SK-N-SH treated with all-trans-retinoic acid at 6 μM for 48 hours (cell line): Measurements from ENCODE around the gene KANSL2.

Experiments used
- ATAC-seq: fragments of 200-7000 bp; cut with Tn5 transposase; 3 replicates; pipeline ENCODE4 v1.9.1; 2020; ENCODE audit warnings: mild to moderate bottlenecking, moderate library complexity
- ARNTL ChIP-seq: fragments of 450-650 bp; formaldehyde crosslinking; IDR thresholded peaks from 2 replicates; pipeline ENCODE4 v1.5.0; 2020; ENCODE audit warnings: low read depth, mild to moderate bottlenecking, moderate library complexity, borderline replicate concordance
- BACH2 ChIP-seq: fragments of 250-450 bp; sonication (Bioruptor Pico); IDR thresholded peaks from 2 replicates; pipeline ENCODE4 v1.9.0; 2021; ENCODE audit warnings: mild to moderate bottlenecking, borderline replicate concordance
- ESRRG ChIP-seq: fragments of 250-450 bp; sonication (Bioruptor Pico); IDR thresholded peaks from 2 replicates; pipeline ENCODE4 v1.6.1; 2021; ENCODE audit warnings: mild to moderate bottlenecking
- GLIS3 ChIP-seq: fragments of 250-450 bp; sonication (Bioruptor Pico); IDR thresholded peaks from 2 replicates; pipeline ENCODE4 v1.5.0; 2020; ENCODE audit warnings: mild to moderate bottlenecking, moderate library complexity
- ISL1 ChIP-seq: fragments of 250-450 bp; sonication (Bioruptor Pico); IDR thresholded peaks from 2 replicates; pipeline ENCODE4 v2.1.2; 2022; ENCODE audit warnings: mild to moderate bottlenecking, moderate library complexity
- OSR1 ChIP-seq: fragments of 250-450 bp; sonication (Bioruptor Pico); IDR thresholded peaks from 2 replicates; pipeline ENCODE4 v1.8.0; 2022; ENCODE audit warnings: moderate library complexity, mild to moderate bottlenecking, inconsistent platforms
- PPARA ChIP-seq: fragments of 250-450 bp; sonication (Bioruptor Pico); IDR thresholded peaks from 2 replicates; pipeline ENCODE4 v1.5.0; 2020; ENCODE audit warnings: mild to moderate bottlenecking, borderline replicate concordance
- SNAI2 ChIP-seq: fragments of 250-450 bp; sonication (Bioruptor Pico); IDR thresholded peaks from 2 replicates; pipeline ENCODE4 v1.5.0; 2020; ENCODE audit warnings: mild to moderate bottlenecking, moderate library complexity
- TCF4 ChIP-seq: fragments of 250-450 bp; sonication (Bioruptor Pico); IDR thresholded peaks from 2 replicates; pipeline ENCODE4 v1.8.0; 2021; ENCODE audit warnings: mild to moderate bottlenecking, moderate library complexity, borderline replicate concordance
- TOX ChIP-seq: fragments of 250-450 bp; sonication (Bioruptor Pico); IDR thresholded peaks from 2 replicates; pipeline ENCODE4 v1.8.0; 2021; ENCODE audit warnings: mild to moderate bottlenecking, moderate library complexity, borderline replicate concordance
- ZC3H10 ChIP-seq: fragments of 250-450 bp; sonication (Bioruptor Pico); IDR thresholded peaks from 2 replicates; pipeline ENCODE4 v1.5.1; 2021; ENCODE audit warnings: mild to moderate bottlenecking, moderate library complexity
- ZFP3 ChIP-seq: fragments of 250-450 bp; sonication (Bioruptor Pico); IDR thresholded peaks from 2 replicates; pipeline ENCODE4 v1.5.0; 2020; ENCODE audit warnings: mild to moderate bottlenecking, moderate library complexity
- ZFP30 ChIP-seq: fragments of 450-650 bp; formaldehyde crosslinking; IDR thresholded peaks from 2 replicates; pipeline ENCODE4 v1.5.0; 2022; ENCODE audit warnings: mild to moderate bottlenecking, moderate library complexity
- ZNF565 ChIP-seq: fragments of 450-650 bp; formaldehyde crosslinking; conservative IDR thresholded peaks from 2 replicates; pipeline ENCODE4 v1.5.0; 2020; ENCODE audit warnings: low read depth, mild to moderate bottlenecking, moderate library complexity
- ZNF70 ChIP-seq: fragments of 450-650 bp; formaldehyde crosslinking; IDR thresholded peaks from 2 replicates; pipeline ENCODE4 v1.5.0; 2020; ENCODE audit warnings: mild to moderate bottlenecking, moderate library complexity
- ZNF8 ChIP-seq: fragments of 450-650 bp; formaldehyde crosslinking; IDR thresholded peaks from 2 replicates; pipeline ENCODE4 v1.5.0; 2020; ENCODE audit warnings: mild to moderate bottlenecking, moderate library complexity
- TF ChIP-seq, protein P1 (sequence below): fragments of 250-450 bp; sonication (Bioruptor Pico); IDR thresholded peaks from 2 replicates; pipeline ENCODE4 v1.8.0; 2021; ENCODE audit warnings: low read depth, mild to moderate bottlenecking, moderate library complexity, borderline replicate concordance
- TF ChIP-seq, protein P2 (sequence below): fragments of 250-450 bp; sonication (Bioruptor Pico); IDR thresholded peaks from 2 replicates; pipeline ENCODE4 v1.5.1; 2020; ENCODE audit warnings: low read depth, mild to moderate bottlenecking, moderate library complexity
- TF ChIP-seq, protein P3 (sequence below): fragments of 250-450 bp; sonication (Bioruptor Pico); IDR thresholded peaks from 2 replicates; pipeline ENCODE4 v1.8.0; 2020; ENCODE audit warnings: mild to moderate bottlenecking, moderate library complexity, borderline replicate concordance
- TF ChIP-seq, protein P4 (sequence below): fragments of 250-450 bp; sonication (Bioruptor Pico); IDR thresholded peaks from 2 replicates; pipeline ENCODE4 v1.5.1; 2021; ENCODE audit warnings: mild to moderate bottlenecking, moderate library complexity

The KANSL2 gene

DNA sequence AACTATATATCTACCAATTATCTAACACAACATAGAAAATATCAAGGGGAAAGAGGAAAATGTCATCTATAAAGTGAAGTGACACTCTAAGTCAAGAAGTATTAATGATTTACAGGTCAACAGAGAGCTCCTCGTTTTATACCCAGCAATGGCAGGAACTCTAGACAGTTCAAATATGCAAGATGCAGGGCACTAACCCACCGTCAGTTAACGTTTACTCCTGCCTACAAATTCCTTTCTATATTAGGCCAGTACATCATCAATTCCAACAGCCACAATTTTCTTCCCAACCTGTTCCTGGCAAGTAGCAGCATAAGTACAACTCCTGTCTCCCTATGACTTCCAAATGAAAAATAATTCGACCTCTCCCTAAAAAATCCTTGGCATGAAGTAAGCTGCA is 9.0 kb upstream of the KANSL2 start:
- TF ChIP-seq BACH2 (CRISPR knock-in tag) (no peak), OSR1 (CRISPR knock-in tag) (no peak), SNAI2 (CRISPR knock-in tag) (no peak), ZC3H10 (CRISPR knock-in tag) (no peak), ZNF565 (CRISPR knock-in tag) (no peak), ZNF70 (CRISPR knock-in tag) (no peak), ZNF8 (CRISPR knock-in tag) (no peak), ZFP3 (CRISPR knock-in tag) (no peak)
- TF ChIP-seq, protein P1, sequence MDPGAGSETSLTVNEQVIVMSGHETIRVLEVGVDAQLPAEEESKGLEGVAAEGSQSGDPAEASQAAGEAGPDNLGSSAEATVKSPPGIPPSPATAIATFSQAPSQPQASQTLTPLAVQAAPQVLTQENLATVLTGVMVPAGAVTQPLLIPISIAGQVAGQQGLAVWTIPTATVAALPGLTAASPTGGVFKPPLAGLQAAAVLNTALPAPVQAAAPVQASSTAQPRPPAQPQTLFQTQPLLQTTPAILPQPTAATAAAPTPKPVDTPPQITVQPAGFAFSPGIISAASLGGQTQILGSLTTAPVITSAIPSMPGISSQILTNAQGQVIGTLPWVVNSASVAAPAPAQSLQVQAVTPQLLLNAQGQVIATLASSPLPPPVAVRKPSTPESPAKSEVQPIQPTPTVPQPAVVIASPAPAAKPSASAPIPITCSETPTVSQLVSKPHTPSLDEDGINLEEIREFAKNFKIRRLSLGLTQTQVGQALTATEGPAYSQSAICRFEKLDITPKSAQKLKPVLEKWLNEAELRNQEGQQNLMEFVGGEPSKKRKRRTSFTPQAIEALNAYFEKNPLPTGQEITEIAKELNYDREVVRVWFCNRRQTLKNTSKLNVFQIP (CRISPR knock-in tag): no peak
- TF ChIP-seq, protein P2, sequence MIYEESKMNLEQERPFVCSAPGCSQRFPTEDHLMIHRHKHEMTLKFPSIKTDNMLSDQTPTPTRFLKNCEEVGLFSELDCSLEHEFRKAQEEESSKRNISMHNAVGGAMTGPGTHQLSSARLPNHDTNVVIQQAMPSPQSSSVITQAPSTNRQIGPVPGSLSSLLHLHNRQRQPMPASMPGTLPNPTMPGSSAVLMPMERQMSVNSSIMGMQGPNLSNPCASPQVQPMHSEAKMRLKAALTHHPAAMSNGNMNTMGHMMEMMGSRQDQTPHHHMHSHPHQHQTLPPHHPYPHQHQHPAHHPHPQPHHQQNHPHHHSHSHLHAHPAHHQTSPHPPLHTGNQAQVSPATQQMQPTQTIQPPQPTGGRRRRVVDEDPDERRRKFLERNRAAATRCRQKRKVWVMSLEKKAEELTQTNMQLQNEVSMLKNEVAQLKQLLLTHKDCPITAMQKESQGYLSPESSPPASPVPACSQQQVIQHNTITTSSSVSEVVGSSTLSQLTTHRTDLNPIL (CRISPR knock-in tag): no peak
- TF ChIP-seq, protein P3, sequence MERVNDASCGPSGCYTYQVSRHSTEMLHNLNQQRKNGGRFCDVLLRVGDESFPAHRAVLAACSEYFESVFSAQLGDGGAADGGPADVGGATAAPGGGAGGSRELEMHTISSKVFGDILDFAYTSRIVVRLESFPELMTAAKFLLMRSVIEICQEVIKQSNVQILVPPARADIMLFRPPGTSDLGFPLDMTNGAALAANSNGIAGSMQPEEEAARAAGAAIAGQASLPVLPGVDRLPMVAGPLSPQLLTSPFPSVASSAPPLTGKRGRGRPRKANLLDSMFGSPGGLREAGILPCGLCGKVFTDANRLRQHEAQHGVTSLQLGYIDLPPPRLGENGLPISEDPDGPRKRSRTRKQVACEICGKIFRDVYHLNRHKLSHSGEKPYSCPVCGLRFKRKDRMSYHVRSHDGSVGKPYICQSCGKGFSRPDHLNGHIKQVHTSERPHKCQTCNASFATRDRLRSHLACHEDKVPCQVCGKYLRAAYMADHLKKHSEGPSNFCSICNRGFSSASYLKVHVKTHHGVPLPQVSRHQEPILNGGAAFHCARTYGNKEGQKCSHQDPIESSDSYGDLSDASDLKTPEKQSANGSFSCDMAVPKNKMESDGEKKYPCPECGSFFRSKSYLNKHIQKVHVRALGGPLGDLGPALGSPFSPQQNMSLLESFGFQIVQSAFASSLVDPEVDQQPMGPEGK: no peak
- ATAC-seq: no peak

DNA sequence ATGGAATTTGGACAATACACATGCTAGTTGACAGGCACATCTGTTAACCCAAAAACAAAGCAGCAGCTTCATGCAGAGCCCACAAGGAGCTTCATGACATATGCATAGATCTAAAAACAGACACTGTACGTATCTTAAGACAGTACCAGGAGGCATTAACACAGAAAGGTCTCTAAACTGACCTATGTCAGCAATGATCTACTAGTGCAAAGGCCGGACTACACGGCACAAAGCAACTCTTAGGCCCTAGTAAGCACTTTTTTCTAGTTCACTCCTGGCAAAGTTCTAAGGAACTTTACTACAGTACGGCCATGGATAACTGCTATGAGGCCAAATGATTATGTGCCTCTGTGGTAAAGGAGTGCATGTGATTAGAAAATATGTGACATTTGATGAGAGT is 8.4 kb upstream of the KANSL2 start:
- no peak for ATAC-seq
- TF ChIP-seq OSR1 (CRISPR knock-in tag) (no peak), ISL1 (CRISPR knock-in tag) (no peak), GLIS3 (CRISPR knock-in tag) (no peak), ZNF70 (CRISPR knock-in tag) (no peak), SNAI2 (CRISPR knock-in tag) (no peak), BACH2 (CRISPR knock-in tag) (no peak), PPARA (CRISPR knock-in tag) (no peak), ZNF565 (CRISPR knock-in tag) (no peak), ZFP30 (no peak), ARNTL (CRISPR knock-in tag) (no peak), TOX (CRISPR knock-in tag) (no peak), TCF4 (no peak), ZC3H10 (CRISPR knock-in tag) (no peak), ESRRG (CRISPR knock-in tag) (no peak)
- TF ChIP-seq, protein P4, sequence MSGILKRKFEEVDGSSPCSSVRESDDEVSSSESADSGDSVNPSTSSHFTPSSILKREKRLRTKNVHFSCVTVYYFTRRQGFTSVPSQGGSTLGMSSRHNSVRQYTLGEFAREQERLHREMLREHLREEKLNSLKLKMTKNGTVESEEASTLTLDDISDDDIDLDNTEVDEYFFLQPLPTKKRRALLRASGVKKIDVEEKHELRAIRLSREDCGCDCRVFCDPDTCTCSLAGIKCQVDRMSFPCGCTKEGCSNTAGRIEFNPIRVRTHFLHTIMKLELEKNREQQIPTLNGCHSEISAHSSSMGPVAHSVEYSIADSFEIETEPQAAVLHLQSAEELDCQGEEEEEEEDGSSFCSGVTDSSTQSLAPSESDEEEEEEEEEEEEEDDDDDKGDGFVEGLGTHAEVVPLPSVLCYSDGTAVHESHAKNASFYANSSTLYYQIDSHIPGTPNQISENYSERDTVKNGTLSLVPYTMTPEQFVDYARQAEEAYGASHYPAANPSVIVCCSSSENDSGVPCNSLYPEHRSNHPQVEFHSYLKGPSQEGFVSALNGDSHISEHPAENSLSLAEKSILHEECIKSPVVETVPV (CRISPR knock-in tag): no peak
- TF ChIP-seq, protein P1 (CRISPR knock-in tag): no peak
- TF ChIP-seq, protein P2 (CRISPR knock-in tag): no peak
- TF ChIP-seq, protein P3: no peak
